Peyer's patch (tissue), 4 donors: ENCODE results near the gene PSMD14. TPM values are rescaled to one million over a fixed set of nuclear protein-coding genes. Genes with fewer than 3 reads are reported as not detected.

Experiments used
- DNase-seq, 3 donors: peaks; one replicate each; pipeline ENCODE4 v3.0.0-alpha.2; 2017 to 2019
- H3K27ac ChIP-seq, 4 donors: fragments of 200-600 bp; sonication (generic); one replicate each; pipeline ENCODE4 v1.5.1; 2016 to 2019
- H3K27me3 ChIP-seq, 2 donors: fragments of 200-600 bp; sonication (generic); one replicate each; pipeline ENCODE4 v1.5.1; 2019
- H3K36me3 ChIP-seq, 3 donors: fragments of 200-600 bp; sonication (generic); one replicate each; pipeline ENCODE4 v1.5.1; 2016 to 2019
- H3K4me1 ChIP-seq, 4 donors: fragments of 200-600 bp; sonication (generic); one replicate each; pipeline ENCODE4 v1.5.1; 2016 to 2019
- H3K4me3 ChIP-seq, 4 donors: fragments of 200-600 bp; sonication (generic); 1 replicate in 3 of 4; 2 replicates in 1 of 4; pipeline ENCODE4 v1.5.1; 2016 to 2019; ENCODE audit warnings: mild to moderate bottlenecking in 1 of 4
- H3K9me3 ChIP-seq, 4 donors: fragments of 200-600 bp; sonication (generic); one replicate each; pipeline ENCODE4 v1.5.1; 2016 to 2019; ENCODE audit warnings: mild to moderate bottlenecking in 1 of 4
- POLR2A ChIP-seq, 2 donors: fragments of 450-650 bp; IDR thresholded peaks; one replicate each; pipeline ENCODE4 v1.5.1; 2017; ENCODE audit warnings: antibody characterized with exemption in 2 of 2, mild to moderate bottlenecking in 2 of 2, moderate library complexity in 2 of 2
- total RNA-seq, 4 donors: library from RNA; depleted of rRNA; stranded (reverse); fragments of >200 nt; gene quantifications; one replicate each; pipeline ENCODE4 v1.1.0, GENCODE V29; 2016
- TF ChIP-seq, protein P1 (sequence below), 6 experiments: fragments of 450-650 bp in 4 of 6; fragments of 200-600 bp in 2 of 6; sonication (generic) in 1 of 6; IDR thresholded peaks; one replicate each; pipeline ENCODE4 v1.5.1; 2017 to 2019; ENCODE audit warnings: antibody characterized with exemption in 6 of 6, mild to moderate bottlenecking in 3 of 6, moderate library complexity in 1 of 6

Gene PSMD14
- total RNA-seq, 4 donors from 2014 or later, result 22.3 to 35.1 (median 24.6) TPM

DNA sequence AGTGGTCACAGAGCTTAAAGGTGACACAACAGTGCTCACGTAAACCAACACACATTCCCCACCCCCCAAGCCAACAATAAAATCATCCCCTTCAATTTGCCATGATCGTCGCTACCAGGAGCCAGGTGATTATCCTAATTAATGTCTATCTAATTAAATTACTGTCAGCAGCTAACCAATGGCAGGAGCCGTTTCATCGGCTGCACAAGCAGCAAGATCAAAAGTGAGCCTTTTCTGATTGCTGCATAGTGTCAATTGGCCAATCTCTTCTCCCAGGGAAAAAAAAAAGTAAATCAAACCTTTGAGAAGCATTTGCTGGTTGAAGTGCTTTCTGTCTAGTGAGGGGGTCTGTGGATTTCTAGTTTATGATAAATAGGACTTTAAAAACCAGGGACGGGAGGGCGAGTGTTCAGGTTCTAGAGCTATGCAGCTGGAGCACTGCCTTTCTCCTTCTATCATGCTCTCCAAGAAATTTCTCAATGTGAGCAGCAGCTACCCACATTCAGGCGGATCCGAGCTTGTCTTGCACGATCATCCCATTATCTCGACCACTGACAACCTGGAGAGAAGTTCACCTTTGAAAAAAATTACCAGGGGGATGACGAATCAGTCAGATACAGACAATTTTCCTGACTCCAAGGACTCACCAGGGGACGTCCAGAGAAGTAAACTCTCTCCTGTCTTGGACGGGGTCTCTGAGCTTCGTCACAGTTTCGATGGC lies 107.9 kb downstream of the PSMD14 start, which contains the start of gene TBR1:
TSS of gene TBR1 (plus strand) at position 311 of the 721 bp plus-strand sequence. CDS start at position 425, 114 bp downstream.
- peak within 1 kb of the TSS in 2 of 4 donors; percentile 24 to 52 for H3K4me3 ChIP-seq
- peaks cover 0 to 50% (median 10%) of the 10 kb centered on the region in 4 donors for H3K4me1 ChIP-seq
- TF ChIP-seq POLR2A (IDR thresholded peaks at IDR 0.05), result no peak
- TF ChIP-seq, protein P1, sequence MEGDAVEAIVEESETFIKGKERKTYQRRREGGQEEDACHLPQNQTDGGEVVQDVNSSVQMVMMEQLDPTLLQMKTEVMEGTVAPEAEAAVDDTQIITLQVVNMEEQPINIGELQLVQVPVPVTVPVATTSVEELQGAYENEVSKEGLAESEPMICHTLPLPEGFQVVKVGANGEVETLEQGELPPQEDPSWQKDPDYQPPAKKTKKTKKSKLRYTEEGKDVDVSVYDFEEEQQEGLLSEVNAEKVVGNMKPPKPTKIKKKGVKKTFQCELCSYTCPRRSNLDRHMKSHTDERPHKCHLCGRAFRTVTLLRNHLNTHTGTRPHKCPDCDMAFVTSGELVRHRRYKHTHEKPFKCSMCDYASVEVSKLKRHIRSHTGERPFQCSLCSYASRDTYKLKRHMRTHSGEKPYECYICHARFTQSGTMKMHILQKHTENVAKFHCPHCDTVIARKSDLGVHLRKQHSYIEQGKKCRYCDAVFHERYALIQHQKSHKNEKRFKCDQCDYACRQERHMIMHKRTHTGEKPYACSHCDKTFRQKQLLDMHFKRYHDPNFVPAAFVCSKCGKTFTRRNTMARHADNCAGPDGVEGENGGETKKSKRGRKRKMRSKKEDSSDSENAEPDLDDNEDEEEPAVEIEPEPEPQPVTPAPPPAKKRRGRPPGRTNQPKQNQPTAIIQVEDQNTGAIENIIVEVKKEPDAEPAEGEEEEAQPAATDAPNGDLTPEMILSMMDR (IDR thresholded peaks at IDR 0.05), result no peak
- no peak for DNase-seq
- H3K36me3 ChIP-seq, result no peaks in the 10 kb centered on the region
- H3K9me3 ChIP-seq, result no peaks in the 10 kb centered on the region
- no peak within 1 kb of the TSS for H3K27ac ChIP-seq
- H3K27me3 ChIP-seq, result peaks cover 0 to 49% of the 10 kb centered on the region in 2 donors

DNA sequence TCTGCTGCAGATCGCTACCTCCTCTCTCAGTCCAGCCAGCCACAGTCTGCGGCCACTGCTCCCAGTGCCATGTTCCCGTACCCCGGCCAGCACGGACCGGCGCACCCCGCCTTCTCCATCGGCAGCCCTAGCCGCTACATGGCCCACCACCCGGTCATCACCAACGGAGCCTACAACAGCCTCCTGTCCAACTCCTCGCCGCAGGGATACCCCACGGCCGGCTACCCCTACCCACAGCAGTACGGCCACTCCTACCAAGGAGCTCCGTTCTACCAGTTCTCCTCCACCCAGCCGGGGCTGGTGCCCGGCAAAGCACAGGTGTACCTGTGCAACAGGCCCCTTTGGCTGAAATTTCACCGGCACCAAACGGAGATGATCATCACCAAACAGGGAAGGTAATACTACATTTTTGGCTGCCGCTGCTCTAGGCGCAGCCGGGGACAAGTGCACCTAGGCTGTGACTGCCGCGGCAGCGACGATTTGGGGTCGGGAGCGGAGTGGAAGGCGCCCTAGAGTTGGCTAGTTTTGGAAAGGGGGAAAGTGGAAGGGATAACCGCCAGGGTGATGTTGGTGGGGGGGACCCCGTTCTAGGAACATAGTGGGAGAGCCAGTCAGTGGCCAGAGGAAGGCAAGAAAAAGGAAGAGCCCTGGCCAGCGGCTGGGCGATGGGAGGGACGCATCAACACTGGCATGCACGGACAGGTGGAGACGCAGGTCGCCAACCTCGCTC lies 108.6 kb downstream of the PSMD14 start:
- Histone ChIP-seq H3K36me3 (no peaks in the 10 kb centered on the region), H3K9me3 (no peaks in the 10 kb centered on the region), H3K27me3 (peaks cover 0 to 51% of the 10 kb centered on the region in 2 donors), H3K4me1 (peaks cover 0 to 50% (median 10%) of the 10 kb centered on the region in 4 donors), H3K27ac (no peak overlapping the region), H3K4me3 (no peak overlapping the region)
- TF ChIP-seq POLR2A (IDR thresholded peaks at IDR 0.05), result no peak
- TF ChIP-seq, protein P1 (IDR thresholded peaks at IDR 0.05), result no peak
- DNase-seq, result no peak

DNA sequence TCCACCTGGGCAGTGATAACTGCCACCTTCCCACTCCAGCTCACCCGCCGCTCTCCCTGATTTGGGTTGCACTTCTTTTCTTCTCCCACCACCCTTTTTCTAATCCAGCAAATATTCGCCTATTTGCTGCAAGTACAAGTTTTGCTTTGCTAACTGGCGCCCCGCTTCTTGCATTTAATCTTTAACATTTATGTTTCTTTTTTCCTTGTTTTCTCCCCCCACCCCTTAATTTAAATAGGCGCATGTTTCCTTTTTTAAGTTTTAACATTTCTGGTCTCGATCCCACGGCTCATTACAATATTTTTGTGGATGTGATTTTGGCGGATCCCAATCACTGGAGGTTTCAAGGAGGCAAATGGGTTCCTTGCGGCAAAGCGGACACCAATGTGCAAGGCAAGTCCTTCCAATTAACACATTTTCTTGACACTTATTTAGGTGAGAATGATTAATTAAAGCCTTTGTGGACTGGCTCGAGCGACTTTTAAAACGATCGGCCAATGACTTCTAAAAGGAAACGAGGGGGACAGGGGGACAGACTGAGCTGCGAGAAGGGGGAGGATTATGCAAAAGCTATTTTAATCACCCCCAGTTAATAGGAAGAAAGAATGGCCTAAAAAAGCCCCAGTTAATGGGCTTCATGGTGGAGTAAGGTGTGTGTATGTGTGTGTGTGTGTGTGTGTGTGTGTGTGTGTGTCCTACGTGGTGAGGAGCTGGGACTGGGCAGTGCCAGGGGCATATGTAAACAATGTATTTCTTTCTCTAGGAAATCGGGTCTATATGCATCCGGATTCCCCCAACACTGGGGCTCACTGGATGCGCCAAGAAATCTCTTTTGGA lies 109.4 kb downstream of the PSMD14 start:
- H3K4me3 ChIP-seq, result no peak overlapping the region
- H3K9me3 ChIP-seq, result no peaks in the 10 kb centered on the region
- H3K4me1 ChIP-seq, result peaks cover 0 to 50% (median 10%) of the 10 kb centered on the region in 4 donors

DNA sequence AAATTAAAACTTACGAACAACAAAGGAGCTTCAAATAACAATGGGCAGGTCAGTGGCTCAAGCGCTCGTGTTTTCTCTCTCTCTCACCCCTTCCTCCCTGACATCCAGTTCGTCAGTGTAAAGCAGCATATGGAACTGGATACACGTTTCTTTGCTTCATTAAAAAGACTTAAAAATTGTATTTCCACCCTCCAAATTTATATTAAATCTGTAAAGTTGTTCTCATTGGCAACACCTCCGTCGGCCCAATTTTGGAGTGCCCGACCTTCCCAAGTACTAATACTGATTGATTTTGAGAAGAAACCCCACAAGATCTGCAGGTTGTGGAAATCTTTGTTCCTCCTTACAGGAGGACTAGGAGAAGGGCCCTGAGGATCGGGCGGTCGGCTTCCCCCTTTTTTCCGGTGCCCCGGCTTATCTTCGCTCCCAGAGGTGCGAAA lies 110.1 kb downstream of the PSMD14 start:
- Histone ChIP-seq H3K4me3 (peak overlapping the region in 2 of 4 donors; percentile 12 to 18), H3K36me3 (no peaks in the 10 kb centered on the region), H3K27me3 (peaks cover 0 to 65% of the 10 kb centered on the region in 2 donors), H3K27ac (no peak overlapping the region), H3K4me1 (peaks cover 0 to 54% (median 12%) of the 10 kb centered on the region in 4 donors), H3K9me3 (no peaks in the 10 kb centered on the region)
- DNase-seq, result no peak
- no peak for TF ChIP-seq POLR2A (IDR thresholded peaks at IDR 0.05)
- TF ChIP-seq, protein P1 (IDR thresholded peaks at IDR 0.05), result no peak

More for the DNA sequence above, 109.4 kb downstream of the PSMD14 start:
- Histone ChIP-seq H3K27me3 (peaks cover 0 to 59% of the 10 kb centered on the region in 2 donors), H3K36me3 (no peaks in the 10 kb centered on the region), H3K27ac (no peak overlapping the region)
- no peak for DNase-seq
- TF ChIP-seq POLR2A (IDR thresholded peaks at IDR 0.05), result no peak
- TF ChIP-seq, protein P1 (IDR thresholded peaks at IDR 0.05), result no peak
